Endothelial cell of hepatic sinusoid (primary cell): ENCODE measurements around the gene C10orf71.

Experiments
- in situ Hi-C: cut with HindIII; loops from 2 replicates; pipeline ENCODE4 v1.10.0; 2017; ENCODE audit warnings: low sequenced_read_pairs

Gene C10orf71

GRCh38 chr10:49272251-49273081, 26.5 kb upstream of the C10orf71 start:
- in situ Hi-C loops: no loop called here

DNA sequence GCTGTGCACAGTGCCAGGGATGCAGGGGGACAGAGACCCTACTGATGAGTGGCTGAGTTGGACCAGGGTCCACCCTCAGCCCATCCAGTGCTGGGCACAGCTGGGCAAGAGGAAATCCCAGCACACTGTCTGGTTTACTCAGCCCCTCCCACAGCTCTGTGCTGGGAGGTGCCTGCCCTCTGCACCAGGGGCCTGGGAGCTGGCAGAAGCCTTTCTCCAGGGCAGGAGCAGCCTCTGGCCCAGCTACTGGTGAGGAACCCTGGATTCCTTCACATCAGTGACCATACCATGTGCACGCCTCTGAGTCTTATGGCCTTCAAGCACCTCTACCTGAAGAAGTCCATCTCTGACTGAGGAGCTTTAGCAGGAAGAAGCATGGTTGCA, 25.9 kb upstream of the C10orf71 start:
- in situ Hi-C loops: no loop called here

DNA sequence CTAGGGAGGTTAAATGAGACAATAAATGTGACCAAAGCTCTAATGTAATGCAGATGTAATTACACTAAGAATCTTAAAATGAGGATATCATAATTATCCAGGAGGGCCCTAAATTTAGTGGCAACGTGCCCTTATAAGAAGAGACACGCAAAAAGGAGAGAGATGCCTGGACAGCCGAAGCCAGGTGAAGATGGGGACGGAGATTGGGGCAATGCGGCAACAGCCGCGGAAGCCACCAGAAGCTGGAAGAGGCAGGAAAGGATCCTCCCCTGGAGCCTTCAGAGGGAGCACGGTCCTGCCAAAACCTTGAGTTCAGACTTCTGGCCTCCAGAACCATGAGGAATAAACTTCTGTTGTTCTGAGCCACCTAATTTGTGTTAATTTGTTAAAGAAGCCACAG, 25.3 kb upstream of the C10orf71 start:
- in situ Hi-C loops: no loop called here

DNA sequence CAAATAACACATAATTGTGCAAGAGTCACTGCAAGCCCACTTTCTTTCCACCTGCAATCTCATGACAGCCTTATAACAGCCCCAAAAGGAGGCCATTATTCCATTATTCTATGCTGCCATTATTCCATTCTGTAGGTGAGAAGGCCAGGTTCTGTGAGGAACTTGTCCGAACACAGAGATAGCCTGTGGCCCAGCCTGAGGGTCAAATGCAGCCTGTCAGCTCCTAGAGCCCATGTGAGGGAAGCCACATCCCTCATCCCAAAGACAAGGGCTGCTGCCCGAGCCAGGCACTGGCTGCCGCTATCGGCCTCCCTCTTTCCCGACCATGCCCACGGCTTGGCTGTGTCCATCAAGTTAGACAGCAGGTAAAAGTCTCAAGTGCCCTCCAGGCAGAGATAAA, 24.1 kb upstream of the C10orf71 start:
- in situ Hi-C loops: no loop called here

DNA sequence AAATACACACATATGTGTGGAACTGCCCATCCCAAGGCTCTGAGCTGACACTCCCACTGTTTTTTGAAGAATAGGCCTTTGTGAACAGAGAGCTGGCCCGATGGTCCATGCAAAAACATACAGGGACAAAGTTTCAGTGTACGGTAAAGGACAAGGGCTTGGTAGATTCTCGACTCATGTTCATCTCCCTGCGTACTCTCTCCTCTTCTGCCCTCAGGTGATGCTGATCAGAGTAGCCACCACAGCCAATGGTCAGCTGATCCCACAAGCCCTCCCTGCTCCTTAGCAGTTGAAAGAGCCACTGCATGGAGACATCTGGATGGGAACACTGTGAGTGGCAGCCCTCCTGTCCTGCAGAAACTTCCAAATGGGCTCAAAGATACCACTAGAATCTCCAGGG, 23.1 kb upstream of the C10orf71 start:
- in situ Hi-C loops: no loop called here

DNA sequence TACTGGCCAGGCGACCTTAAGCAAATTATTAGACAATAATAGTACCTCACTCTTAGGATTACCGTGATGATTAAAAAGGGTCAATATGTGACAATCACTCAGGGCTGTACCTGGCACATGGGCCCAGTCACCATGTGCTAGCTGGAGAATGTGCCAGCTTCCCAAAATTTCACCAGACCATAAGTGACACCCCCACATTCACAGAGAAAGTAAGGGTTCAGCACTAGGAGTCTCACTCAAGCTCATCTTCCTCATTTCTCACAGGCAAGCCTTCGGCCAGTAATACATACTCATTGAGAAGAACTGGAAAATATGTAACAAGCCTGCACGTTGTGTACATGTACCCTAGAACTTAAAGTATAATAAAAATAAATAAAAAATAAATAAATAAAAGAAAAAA, 22.4 kb upstream of the C10orf71 start:
- in situ Hi-C loops: no loop called here

DNA sequence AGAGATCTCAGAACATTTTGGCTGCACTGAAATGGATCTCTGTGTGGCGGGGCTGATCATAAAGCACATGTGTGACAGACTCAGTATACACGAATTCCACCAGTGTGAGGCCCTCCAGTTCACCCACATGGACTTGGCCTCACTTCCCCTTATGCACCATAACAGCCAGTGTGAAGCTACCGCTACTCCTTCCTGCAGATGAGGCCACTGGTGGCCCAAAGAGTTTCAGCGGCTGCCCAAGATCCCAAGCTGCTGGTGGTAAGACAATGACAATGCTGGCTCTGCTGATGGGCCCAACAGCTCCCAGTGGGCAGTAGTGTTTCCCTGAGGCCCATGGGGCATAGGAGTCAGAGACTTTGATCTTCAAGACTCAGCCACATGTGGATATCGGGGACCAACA, 21.0 kb upstream of the C10orf71 start:
- in situ Hi-C loops: no loop called here

- in situ Hi-C loops: no loop called here
Observed at GRCh38 chr10:49278497-49278981, 20.4 kb upstream of the C10orf71 start.

GRCh38 chr10:49279015-49279880, 19.7 kb upstream of the C10orf71 start:
- in situ Hi-C loops: no loop called here

DNA sequence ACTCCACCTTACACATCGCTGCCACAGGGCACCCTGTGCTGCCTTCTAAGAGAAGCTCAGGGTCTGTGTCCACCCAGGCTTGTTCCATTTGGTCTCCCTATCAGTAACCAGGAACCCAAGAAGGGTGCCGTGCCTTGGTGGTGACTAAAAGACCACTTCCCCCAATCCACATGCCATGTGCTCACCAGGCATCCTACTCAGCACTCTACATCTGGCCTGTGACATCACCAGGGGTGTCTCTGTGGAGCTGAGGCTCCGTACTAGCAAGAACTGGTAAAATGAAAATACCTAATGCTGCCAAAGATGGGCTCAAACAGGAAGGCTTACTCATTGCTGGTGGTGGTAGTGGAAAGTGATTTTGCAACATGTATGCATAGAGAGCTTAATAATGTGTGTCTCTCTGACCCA, 19.0 kb upstream of the C10orf71 start:
- in situ Hi-C loops: no loop called here

DNA sequence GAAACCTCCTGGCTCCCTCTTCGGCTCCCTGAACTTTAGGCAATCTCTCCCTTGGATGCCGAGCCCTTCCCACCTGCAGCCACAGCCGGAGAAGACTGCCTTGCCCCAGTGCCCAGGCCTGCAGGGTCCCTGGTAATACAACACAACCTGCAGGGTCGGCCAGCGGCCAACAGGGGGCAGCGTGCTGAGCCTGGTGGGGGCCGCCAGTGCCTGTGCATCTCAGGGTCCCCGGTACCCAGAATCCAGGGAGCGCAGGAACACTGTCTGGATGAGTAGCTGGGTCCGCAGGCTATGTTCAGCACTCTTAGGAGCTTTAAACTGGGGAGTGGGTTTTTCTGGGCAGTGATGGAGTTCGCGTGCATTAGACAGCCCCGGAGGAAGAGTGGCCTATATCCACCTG, 17.5 kb upstream of the C10orf71 start:
- in situ Hi-C loops: no loop called here

DNA sequence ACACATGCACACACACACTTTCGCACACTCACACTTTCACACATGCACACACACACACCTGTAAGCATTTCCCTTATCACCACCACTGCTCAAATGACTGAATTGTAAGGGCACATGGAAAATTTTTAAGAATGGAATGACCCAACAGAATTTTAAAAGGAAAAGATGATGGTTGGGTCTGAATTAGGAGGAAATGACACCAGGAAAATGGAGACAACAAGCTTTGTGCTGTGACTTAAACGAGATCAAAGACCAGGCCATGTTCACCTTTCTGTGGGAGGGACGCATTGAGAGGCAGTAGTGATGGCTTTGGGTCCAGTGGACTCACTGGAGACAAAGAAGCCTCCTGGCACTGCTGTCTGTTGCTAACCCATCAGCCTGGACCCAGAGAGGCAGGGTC, 16.7 kb upstream of the C10orf71 start:
- in situ Hi-C loops: no loop called here

DNA sequence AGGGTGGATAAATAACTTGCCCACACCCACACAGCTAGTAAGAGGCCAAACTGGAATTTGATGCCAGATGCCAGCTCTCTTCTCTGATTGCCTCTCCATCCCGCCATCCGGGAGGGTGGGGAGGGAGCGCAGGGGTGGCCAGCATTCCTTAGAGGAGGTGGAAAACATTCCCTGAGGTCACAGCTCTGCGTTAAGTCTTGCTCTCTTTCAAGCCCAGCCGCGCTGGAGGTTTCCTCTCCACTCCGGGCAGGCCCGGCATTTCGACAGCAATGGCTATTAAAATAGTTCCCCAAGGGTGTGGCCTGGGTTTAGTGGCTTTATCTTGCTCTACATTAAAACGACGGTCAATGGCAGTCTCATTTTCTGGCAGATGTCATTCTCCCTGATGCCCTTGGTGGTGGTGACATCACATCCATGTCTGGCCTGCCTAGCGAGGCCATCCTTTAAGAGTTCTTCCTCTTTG, 16.1 kb upstream of the C10orf71 start:
- in situ Hi-C loops: no loop called here

DNA sequence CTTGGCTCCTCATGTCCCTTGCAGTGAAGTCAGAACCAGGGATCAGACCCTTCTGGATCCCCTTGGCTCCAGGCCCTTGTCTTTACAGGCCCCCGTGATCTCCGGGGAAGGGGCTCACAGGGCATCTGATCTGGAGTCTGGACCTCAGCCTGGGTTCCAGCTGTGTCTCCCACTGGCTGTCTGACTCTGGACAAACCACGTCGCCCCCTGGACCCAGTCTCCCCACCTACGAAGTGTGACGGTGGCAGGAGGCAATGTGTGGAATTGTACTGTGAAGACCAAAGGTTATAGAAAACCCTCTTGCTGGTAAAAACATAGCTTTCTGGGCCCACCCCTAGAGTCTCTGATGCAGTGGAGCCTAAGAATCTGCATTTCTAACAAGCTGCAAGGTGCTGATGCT, 15.5 kb upstream of the C10orf71 start:
- in situ Hi-C loops: no loop called here

- in situ Hi-C loops: no loop called here
Observed at GRCh38 chr10:49284356-49284755, 14.6 kb upstream of the C10orf71 start.

DNA sequence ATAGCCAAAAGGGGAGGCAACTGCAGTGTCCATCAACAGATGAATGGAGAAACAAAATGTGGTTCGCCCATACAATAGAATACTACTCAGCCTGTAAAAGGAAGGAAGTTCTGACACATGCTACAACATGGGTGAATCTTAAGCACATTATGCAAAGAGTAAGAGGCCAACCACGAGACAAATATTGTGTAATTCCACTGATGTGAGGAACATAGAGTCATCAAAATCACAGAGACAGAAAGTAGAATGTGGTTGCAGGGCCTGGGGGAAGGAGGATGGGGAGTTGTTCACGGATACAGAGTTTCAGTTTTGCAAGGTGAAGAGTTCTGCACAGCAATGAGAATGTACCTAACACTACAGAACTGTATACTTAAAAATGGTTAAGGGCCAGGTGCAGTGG, 13.7 kb upstream of the C10orf71 start:
- in situ Hi-C loops: no loop called here

- in situ Hi-C loops: no loop called here
Observed at GRCh38 chr10:49286686-49287085, 12.3 kb upstream of the C10orf71 start.

DNA sequence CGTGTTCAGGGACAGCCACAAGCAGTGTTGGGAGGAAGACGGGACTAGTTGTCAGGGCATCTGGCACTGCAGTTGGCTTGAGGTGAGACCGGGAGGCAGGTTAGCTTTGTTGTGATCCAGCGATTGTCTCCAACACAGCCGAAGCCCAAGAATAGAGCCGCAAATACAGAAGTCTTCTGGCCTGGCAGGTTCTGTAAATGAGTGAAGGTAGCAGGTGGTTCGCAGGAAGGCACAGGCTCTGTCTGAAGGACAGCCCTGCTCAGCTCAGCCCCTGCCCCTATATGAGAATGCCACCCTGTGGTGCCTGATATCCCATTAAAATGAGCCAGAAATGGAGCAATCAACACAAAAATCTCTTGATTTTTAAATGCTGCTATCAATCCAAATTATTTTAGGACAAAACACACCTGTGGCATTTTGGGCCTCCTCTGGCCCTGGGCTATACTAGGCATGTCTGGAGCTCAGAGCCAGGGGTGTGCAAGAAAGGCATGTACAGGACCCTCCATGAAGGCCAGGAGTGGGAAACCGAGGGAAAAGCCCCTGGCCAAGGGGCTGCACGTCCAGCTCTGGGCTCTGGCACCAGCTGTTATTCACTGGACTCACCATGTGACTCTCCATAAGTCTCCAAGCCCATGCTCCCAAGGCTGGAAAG, 11.2 kb upstream of the C10orf71 start:
- in situ Hi-C loops: no loop called here

DNA sequence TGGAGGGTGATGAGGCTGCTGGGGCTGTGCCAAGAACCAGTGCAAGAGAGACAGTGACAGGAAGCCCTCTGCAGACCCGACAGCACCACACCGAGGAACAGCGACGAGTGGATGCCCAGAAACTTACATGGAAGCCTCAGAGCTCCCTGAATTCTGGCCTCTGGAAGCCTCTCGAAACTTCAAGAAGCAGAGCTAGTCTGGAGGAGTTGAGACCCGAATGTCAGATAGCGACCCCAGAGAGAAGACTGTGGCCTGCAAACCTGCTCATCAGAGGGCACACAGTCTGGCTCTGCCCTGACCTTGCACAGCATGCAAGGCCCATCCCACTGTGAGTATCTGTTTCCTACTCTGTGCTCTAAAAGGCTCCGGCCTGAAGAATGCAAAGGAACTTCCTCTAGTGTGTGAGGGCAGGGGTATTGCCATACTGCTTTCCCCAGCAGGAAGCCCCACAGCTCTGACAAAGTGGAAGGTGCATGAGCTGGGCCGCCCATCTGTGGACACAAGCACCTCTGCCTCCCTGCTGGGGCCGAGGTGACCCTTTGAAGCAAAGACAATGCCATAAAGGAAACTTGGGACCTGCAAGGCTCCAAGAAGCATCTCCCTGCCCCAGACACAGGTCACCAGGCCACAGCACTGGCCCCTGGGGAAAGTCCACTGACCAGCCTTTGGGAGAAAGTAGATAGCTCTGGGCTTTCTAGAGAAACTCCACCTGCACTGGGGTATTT, 10.5 kb upstream of the C10orf71 start:
- in situ Hi-C loops: no loop called here

- in situ Hi-C loops: no loop called here
Observed at GRCh38 chr10:49289480-49289879, 9.5 kb upstream of the C10orf71 start.

GRCh38 chr10:49290131-49290530, 8.8 kb upstream of the C10orf71 start:
- in situ Hi-C loops: loop anchor here (10.0 kb wide), 1 partner anchor 65 kb away; no protein-coding TSS in a partner anchor
